SK-N-SH (cell line): Measurements from ENCODE around the gene TFAP2A. TPM values are rescaled to one million over a fixed set of nuclear protein-coding genes. Genes with fewer than 3 reads are reported as not detected.

Source experiments
- CTCF ChIA-PET: fragments of 300-600, 350-600 bp; formaldehyde crosslinking; extraction: SDS; loops from one replicate; lab custom pipeline; 2021; lab: Yijun Ruan, JAX
- POLR2A ChIA-PET: fragments of 350-600 bp; sonication (Branson Sonifier 250); formaldehyde crosslinking; extraction: SDS; loops from one replicate; lab custom pipeline; 2020; ENCODE audit warnings: antibody characterized with exemption, inconsistent platforms; lab: Yijun Ruan, JAX
- DNase-seq: peaks from one replicate; pipeline ENCODE4 v3.0.0; 2012
- H2AFZ ChIP-seq: fragments of 200-600 bp; sonication (generic); 2 replicates; pipeline ENCODE4 v1.8.1; 2016; ENCODE audit warnings: antibody characterized with exemption, mild to moderate bottlenecking, low read depth
- H3F3A ChIP-seq: fragments of 200-600 bp; sonication (generic); replicated peaks from 2 replicates; pipeline ENCODE3; 2016; ENCODE audit warnings: antibody characterized with exemption, mild to moderate bottlenecking; ENCODE audit not compliant: insufficient read depth
- H3K27ac ChIP-seq, 2 experiments: fragments of 200-500 bp in 1 of 2; fragments of 200-600 bp in 1 of 2; sonication (Bioruptor generic) in 1 of 2; sonication (generic), shearing (Covaris generic) in 1 of 2; 2 replicates each; pipeline versions ENCODE4 v1.5.1 to v1.6.1; 2014 to 2016; ENCODE audit warnings: low read depth in 2 of 2, inconsistent platforms in 1 of 2, low read length in 1 of 2, mild to moderate bottlenecking in 1 of 2, mixed read lengths in 1 of 2
- H3K27me3 ChIP-seq: fragments of 200-600 bp; sonication (generic), shearing (Covaris generic); 2 replicates; pipeline ENCODE4 v1.6.1; 2016; ENCODE audit warnings: mixed run types; ENCODE audit not compliant: insufficient read depth
- H3K36me3 ChIP-seq, 2 experiments: fragments of 200-500 bp in 1 of 2; fragments of 200-600 bp in 1 of 2; sonication (Bioruptor generic) in 1 of 2; sonication (generic) in 1 of 2; replicated peaks in 1 of 2; 2 replicates each; pipeline versions ENCODE3 to v1.5.1; 2014 to 2016; ENCODE audit warnings: low read length in 1 of 2, mild to moderate bottlenecking in 1 of 2; ENCODE audit not compliant: insufficient read depth in 2 of 2, control insufficient read depth in 1 of 2
- H3K4me1 ChIP-seq, 2 experiments: fragments of 200-500 bp in 1 of 2; fragments of 200-600 bp in 1 of 2; sonication (Bioruptor generic) in 1 of 2; sonication (generic), shearing (Covaris generic) in 1 of 2; 2 replicates each; pipeline versions ENCODE4 v1.5.1 to v1.6.1; 2014 to 2016; ENCODE audit warnings: low read depth in 1 of 2, low read length in 1 of 2, mixed run types in 1 of 2; ENCODE audit not compliant: insufficient read depth in 2 of 2, control insufficient read depth in 1 of 2
- H3K4me2 ChIP-seq: fragments of 200-600 bp; sonication (generic), shearing (Covaris generic); 2 replicates; pipeline ENCODE4 v1.6.1; 2017; ENCODE audit warnings: mixed run types
- H3K4me3 ChIP-seq, 2 experiments: fragments of 200-500 bp in 1 of 2; fragments of 200-600 bp in 1 of 2; sonication (Bioruptor generic) in 1 of 2; sonication (generic), shearing (Covaris generic) in 1 of 2; 2 replicates each; pipeline versions ENCODE4 v1.5.1 to v1.8.1; 2014 to 2016; ENCODE audit warnings: low read depth in 2 of 2, inconsistent platforms in 1 of 2, low read length in 1 of 2, mild to moderate bottlenecking in 1 of 2, mixed read lengths in 1 of 2, moderate library complexity in 1 of 2
- H3K79me2 ChIP-seq: fragments of 200-600 bp; sonication (generic); 2 replicates; pipeline ENCODE4 v1.8.1; 2017; ENCODE audit warnings: mild to moderate bottlenecking; ENCODE audit not compliant: insufficient read depth
- H3K9ac ChIP-seq: fragments of 200-600 bp; sonication (generic); 2 replicates; pipeline ENCODE4 v1.6.1; 2017; ENCODE audit warnings: mixed run types
- H3K9me2 ChIP-seq: fragments of 200-600 bp; sonication (generic); 2 replicates; pipeline ENCODE4 v1.6.1; 2017; ENCODE audit warnings: mixed run types
- H3K9me3 ChIP-seq: fragments of 200-600 bp; sonication (generic); 2 replicates; pipeline ENCODE4 v1.6.1; 2017; ENCODE audit warnings: mixed run types, mild to moderate bottlenecking, moderate library complexity
- H4K20me1 ChIP-seq: fragments of 200-600 bp; sonication (generic); 2 replicates; pipeline ENCODE4 v1.6.1; 2017; ENCODE audit warnings: mild to moderate bottlenecking, mixed run types; ENCODE audit not compliant: insufficient read depth
- ELF1 ChIP-seq: IDR thresholded peaks from 2 replicates; pipeline ENCODE4 v1.4.0; 2012
- EZH2phosphoT487 ChIP-seq: fragments of 200-600 bp; sonication (generic); IDR thresholded peaks from 2 replicates; pipeline ENCODE4 v1.6.1; 2017; ENCODE audit warnings: low read depth, mixed run types, mild to moderate bottlenecking, antibody characterized with exemption, moderate library complexity, borderline replicate concordance
- FOXJ3 ChIP-seq: sonication (generic); formaldehyde crosslinking; IDR thresholded peaks from 2 replicates; pipeline ENCODE4 v1.5.1; 2020; ENCODE audit warnings: mild to moderate bottlenecking, missing genetic modification reagents
- FOXM1 ChIP-seq: IDR thresholded peaks from 2 replicates; pipeline ENCODE4 v1.4.0; 2012; ENCODE audit warnings: low read depth, mild to moderate bottlenecking
- NRF1 ChIP-seq: IDR thresholded peaks from 2 replicates; pipeline ENCODE4 v1.6.1; 2012; ENCODE audit warnings: low read depth, mild to moderate bottlenecking, low read length
- PBX3 ChIP-seq: IDR thresholded peaks from 2 replicates; pipeline ENCODE4; 2012
- REST ChIP-seq: IDR thresholded peaks from 2 replicates; pipeline ENCODE4 v1.6.1; 2012; ENCODE audit warnings: mild to moderate bottlenecking, low read depth, low read length, moderate library complexity
- TEAD4 ChIP-seq: IDR thresholded peaks from 2 replicates; pipeline ENCODE4 v1.4.0; 2012; ENCODE audit warnings: mild to moderate bottlenecking, borderline replicate concordance; ENCODE audit not compliant: insufficient read depth
- USF1 ChIP-seq: IDR thresholded peaks from 2 replicates; pipeline ENCODE4 v1.4.0; 2012; ENCODE audit warnings: low read depth, borderline replicate concordance
- WGBS: methylation state at CpG from one replicate; pipeline ENCODE4 v1.1.6; 2017; ENCODE audit warnings: low lambda C conversion rate; 5-methylcytosine and 5-hydroxymethylcytosine counted together
- polyA plus RNA-seq, 3 experiments: library from polyadenylated mRNA; depleted of rRNA; stranded (reverse); fragments of >200 nt; gene quantifications; 2 replicates each; pipeline ENCODE4 v1.2.3, GENCODE V29; 2012

The TFAP2A gene
- polyA plus RNA-seq, 1 of the 3 experiments (the other 2 are of a cell fraction) = 0.07 TPM

- TF ChIP-seq TEAD4 (no peak), PBX3 (no peak), FOXJ3 (CRISPR knock-in tag) (no peak), ELF1 (no peak), USF1 (no peak), FOXM1 (no peak), REST (no peak), NRF1 (no peak), EZH2phosphoT487 (no peak; the same call in 1 of the 2 replicates)
- no peaks in the 10 kb centered on the region for H3K36me3 ChIP-seq
These were observed 2.9 kb downstream of the TFAP2A start for GRCh38 chr6:10411971-10412460.

More at GRCh38 chr6:10411971-10412460, 2.9 kb downstream of the TFAP2A start:
- H3K4me3 ChIP-seq = peak overlapping the region; percentile 53 to 76
- H3K9me3 ChIP-seq = no peaks in the 10 kb centered on the region
- ChIA-PET CTCF (interaction anchor here (0.9 kb wide), 1 partner anchor 22 kb away, joined by 3 read pairs; no protein-coding TSS in a partner anchor), POLR2A (no interaction called here)
- H3K4me2 ChIP-seq = peak overlapping the region; percentile 94
- H3K27ac ChIP-seq = no peak overlapping the region
- WGBS = 1% methylated on average over 36 of the region's 36 CpGs
- peaks cover 0 to 2% of the 10 kb centered on the region in 2 experiments; a peak in 2 of 4 replicates for H3K4me1 ChIP-seq
- no peaks in the 10 kb centered on the region for H3K9me2 ChIP-seq
- no peaks in the 10 kb centered on the region; the same call in 1 of the 2 replicates for H4K20me1 ChIP-seq
- H3K9ac ChIP-seq = peak overlapping the region; percentile 16; the same call in 1 of the 2 replicates
- no peaks in the 10 kb centered on the region for H3K79me2 ChIP-seq
- peaks cover 95% of the 10 kb centered on the region for H3K27me3 ChIP-seq
- H3F3A ChIP-seq = peaks cover 10% of the 10 kb centered on the region
- DNase-seq = peak; percentile 52
- H2AFZ ChIP-seq = peak overlapping the region; percentile 90
